NCI-H2029 (cell line): ENCODE measurements around the gene ZNF17.
"Not testable (repeated sequence)": the region's sequence is repeated elsewhere in the genome, so short reads cannot be mapped to it uniquely, and the experiment has no call there.

Source experiments
- DNase-seq: peaks from one replicate; lab custom pipeline; 2025; lab: John Stamatoyannopoulos, UW

The ZNF17 gene

GRCh38 chr19:57410877-57411671 is at the start of gene ZNF17:
TSS of gene ZNF17 (plus strand) at chr19:57411161. CDS start at chr19:57413616, 2,455 bp downstream.
- peak; percentile 90 for DNase-seq

GRCh38 chr19:57362419-57362818 is 48.5 kb upstream of the ZNF17 start:
- DNase-seq: no peak

GRCh38 chr19:57362997-57363687 is 47.8 kb upstream of the ZNF17 start, which contains the start of the genes TRAPPC2B and ZNF547:
TSS of gene TRAPPC2B (plus strand) at chr19:57363551. CDS start at chr19:57364834, 1,283 bp downstream.
TSS of gene ZNF547 (plus strand) at chr19:57363551. CDS start at chr19:57368556, 5,005 bp downstream.
- DNase-seq: peak; percentile 99

GRCh38 chr19:57363688-57364181 is 47.2 kb upstream of the ZNF17 start:
- no peak for DNase-seq

- no peak for DNase-seq
These were observed 44.2 kb upstream of the ZNF17 start for GRCh38 chr19:57366776-57367175.

- no peak for DNase-seq
These were observed 36.8 kb upstream of the ZNF17 start for GRCh38 chr19:57374179-57374578.

GRCh38 chr19:57374647-57375046 is 36.3 kb upstream of the ZNF17 start:
- DNase-seq: not testable (repeated sequence)

- DNase-seq: no peak
These were observed 34.8 kb upstream of the ZNF17 start for GRCh38 chr19:57376151-57376550.

GRCh38 chr19:57377498-57378146 is 33.3 kb upstream of the ZNF17 start:
- no peak for DNase-seq

- no peak for DNase-seq
These were observed 30.0 kb upstream of the ZNF17 start for GRCh38 chr19:57380923-57381322.

- DNase-seq: no peak
These were observed 28.0 kb upstream of the ZNF17 start for GRCh38 chr19:57382806-57383488.

- DNase-seq: no peak
These were observed 21.7 kb upstream of the ZNF17 start for GRCh38 chr19:57389194-57389729.

GRCh38 chr19:57389730-57390598 is 21.0 kb upstream of the ZNF17 start, which contains the start of gene ZNF548:
TSS of gene ZNF548 (plus strand) at chr19:57389854. CDS start at chr19:57390100, 246 bp downstream.
- peak; percentile 98 for DNase-seq

GRCh38 chr19:57395710-57396109 is 15.3 kb upstream of the ZNF17 start:
- no peak for DNase-seq

GRCh38 chr19:57398868-57399267 is 12.1 kb upstream of the ZNF17 start:
- DNase-seq: no peak

GRCh38 chr19:57403737-57404563 is 7.0 kb upstream of the ZNF17 start:
- DNase-seq: no peak

GRCh38 chr19:57406516-57407123 is 4.3 kb upstream of the ZNF17 start:
- DNase-seq: peak; percentile 51

- no peak for DNase-seq
These were observed 8.5 kb downstream of the ZNF17 start for GRCh38 chr19:57419439-57419838.

GRCh38 chr19:57421037-57421436 is 10.1 kb downstream of the ZNF17 start:
- no peak for DNase-seq
